Mesendoderm (in vitro differentiated cells): ENCODE data around the gene RBM27. TPM values are rescaled to one million over a fixed set of nuclear protein-coding genes. Genes with fewer than 3 reads are reported as not detected.

ENCODE experiments used
- small RNA-seq: library from polyadenylated mRNA; stranded (forward); fragments of <200 nt; extraction: miRNeasy Mini kit (QIAGEN cat#:217004); gene quantifications from one replicate; pipeline ENCODE3, GENCODE V24; 2013; ENCODE audit not compliant: insufficient read depth

The RBM27 gene

Small RNA genes within 50 kb of the gene (small RNA-seq; reads per million reads assigned to genes)
- gene RNU7-180P: not detected
